SIG-M5 treated with dmso at 0.1 percent for 504 hours (cell line): ENCODE data around the gene SRRM4.

Source experiments
- DNase-seq: peaks from one replicate; lab custom pipeline; 2025; ENCODE audit not compliant: unreplicated experiment; lab: John Stamatoyannopoulos, UW

SRRM4 gene

DNA sequence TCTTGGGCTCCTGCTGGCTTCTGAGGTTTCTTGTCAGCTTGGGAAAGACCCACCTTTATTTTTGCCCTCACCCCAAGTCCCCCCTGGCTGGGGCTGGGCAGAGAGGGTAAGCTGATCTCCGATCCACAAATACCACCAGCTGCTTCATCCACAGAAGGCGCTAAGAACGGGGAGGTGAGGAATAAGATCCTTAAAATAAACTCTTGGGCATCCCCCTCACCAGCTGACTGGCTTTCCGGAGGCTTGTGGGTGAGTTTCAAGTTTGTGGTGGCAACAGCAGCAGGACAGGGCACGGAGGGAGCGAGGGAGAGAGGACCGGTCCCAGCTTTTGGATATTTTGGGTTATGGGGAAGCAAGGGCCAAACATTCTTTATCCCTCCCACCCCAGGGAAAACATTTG, 176.6 kb downstream of the SRRM4 start:
- DNase-seq, result no peak

DNA sequence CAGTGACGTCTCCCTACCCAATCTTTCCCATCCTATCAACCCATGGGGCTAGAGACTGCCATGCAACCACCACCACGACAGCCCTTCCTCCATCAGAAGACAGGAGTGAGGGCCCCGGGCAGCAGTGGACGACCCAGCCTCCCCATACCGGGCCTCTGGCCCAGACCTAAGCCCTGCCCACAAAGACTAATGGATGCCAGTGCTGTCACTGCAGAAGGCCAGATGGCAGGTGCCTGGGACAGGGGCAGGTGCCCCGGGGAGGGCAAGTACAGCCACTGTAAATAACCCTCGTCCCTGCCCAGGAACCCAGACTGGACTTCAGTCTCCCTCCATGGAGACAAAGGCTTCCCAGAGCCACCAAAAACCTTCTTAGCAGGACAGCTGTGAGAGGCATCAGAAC, 177.1 kb downstream of the SRRM4 start:
- no peak for DNase-seq

GRCh38 chr12:119159844-119160243, 178.5 kb downstream of the SRRM4 start:
- no peak for DNase-seq

- DNase-seq, result no peak
Observed at GRCh38 chr12:119167902-119168301, 186.6 kb downstream of the SRRM4 start.

GRCh38 chr12:119168721-119169120, 187.4 kb downstream of the SRRM4 start:
- no peak for DNase-seq

DNA sequence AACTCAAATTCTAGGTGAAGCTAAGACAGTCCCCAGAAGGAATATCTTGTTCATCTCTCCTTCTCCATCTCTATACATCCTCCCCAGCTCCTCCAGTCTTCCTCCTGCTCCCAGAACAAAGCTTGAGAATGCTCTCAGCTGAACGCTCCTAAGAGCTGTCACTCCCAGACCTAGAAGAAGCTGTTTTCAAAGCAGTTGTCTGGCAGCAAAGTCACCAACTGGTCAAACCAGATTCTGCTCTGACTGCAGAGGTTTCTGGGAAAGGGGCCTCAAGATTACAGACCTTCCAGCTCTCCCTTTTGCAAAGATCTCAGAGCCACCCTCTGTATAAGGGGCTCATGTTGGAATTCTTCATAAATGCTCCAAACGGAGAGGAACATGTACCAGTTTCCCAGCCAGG, 187.8 kb downstream of the SRRM4 start:
- DNase-seq, result peak; percentile 11

DNA sequence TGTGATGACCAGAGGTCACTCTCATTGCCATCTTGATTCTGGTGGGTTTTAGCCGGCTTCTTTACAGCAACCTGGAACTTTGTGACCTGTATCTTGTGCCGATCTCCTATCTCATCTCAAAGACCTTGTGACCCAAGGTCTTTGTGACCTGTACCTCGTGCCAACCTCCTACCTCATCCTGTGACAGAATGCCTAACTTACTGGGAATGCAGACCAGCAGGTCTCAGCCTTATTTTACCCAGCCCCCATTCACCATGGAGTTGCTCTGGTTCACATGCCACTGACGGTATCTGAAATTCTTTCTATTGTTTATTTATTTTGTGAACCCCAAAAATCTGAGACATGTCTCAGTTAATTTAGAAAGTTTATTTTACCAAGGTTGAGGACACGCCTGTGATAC, 189.9 kb downstream of the SRRM4 start:
- DNase-seq, result no peak

- no peak for DNase-seq
Observed at GRCh38 chr12:119171691-119172425, 190.5 kb downstream of the SRRM4 start.

GRCh38 chr12:119175081-119175480, 193.7 kb downstream of the SRRM4 start:
- no peak for DNase-seq

DNA sequence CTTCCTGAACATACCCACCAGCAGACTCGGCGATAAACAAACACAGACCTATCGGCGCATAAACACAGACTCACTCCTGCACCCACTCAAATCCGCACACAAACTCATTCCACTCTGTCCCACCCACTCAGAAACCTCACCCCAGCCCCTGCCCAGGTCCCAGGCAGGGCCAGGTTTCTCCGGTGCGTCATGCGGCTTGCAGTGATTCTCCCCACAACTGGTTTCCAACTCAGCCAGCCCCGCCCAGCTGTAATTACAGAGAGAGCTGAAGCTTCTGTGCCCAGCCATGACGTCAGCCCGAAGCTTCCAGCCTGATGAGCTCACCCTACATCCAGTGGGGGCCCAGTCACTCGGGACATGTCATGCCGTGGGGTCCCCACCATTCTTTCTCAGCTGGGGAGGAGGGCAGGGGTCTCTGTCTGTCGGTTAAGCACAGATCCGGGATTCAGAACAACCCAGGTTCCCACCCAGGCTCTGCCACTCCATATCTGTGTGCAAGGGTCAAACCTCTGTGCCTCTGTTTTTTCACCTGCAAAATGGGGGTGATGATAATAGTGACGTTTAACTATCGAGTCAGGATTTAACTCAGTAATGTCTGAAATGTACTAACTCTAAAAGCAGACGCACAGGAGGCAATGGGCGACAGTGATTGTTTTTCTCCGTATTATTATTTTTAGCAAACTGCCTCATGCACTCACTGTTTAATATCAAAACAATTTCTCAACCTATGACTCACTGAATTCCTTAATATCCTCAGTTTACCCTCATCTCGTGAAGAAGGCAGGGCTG, 195.1 kb downstream of the SRRM4 start:
- DNase-seq, result peak; percentile 9

DNA sequence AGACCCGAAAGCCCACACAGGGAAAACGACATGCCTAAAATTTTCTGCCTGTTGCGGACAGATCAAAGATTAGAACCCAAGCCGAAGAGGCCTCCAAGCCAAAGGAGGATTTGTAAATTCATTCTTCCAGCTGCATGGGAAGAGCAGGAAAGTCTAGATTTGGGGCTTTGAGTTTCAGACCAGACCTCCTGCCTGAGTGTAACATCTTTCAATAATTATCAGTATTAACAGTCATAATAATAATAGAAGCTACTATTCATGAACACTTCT, 195.7 kb downstream of the SRRM4 start:
- no peak for DNase-seq

DNA sequence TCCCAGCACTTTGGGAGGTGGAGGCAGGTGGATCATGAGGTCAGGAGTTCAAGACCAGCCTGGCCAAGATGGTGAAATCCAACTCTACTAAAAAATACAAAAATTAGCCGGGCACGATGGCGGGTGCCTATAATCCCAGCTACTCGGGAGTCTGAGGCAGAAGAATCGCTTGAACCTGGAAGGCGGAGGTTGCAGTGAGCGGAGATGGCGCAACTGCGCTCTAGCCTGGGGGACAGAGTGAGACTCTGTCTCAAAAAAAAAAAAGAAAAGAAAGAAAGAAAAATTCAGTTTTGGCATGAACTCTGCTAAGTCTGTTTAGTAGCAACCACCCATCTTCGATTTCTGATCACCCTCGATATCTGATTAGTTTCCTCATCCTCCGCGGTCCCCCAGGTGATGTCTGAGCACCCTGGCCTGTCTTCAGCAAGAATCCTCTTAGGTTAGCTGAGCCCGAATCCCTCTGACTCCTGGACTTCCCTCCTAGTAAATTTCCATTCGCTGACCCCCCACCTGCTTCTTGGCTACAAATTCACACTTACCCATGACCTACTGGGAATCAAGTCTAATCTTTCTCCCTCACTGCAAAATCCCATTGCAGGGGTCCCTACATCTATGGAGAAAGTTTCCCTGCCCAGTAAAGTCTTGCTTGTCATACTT, 196.5 kb downstream of the SRRM4 start:
- no peak for DNase-seq

DNA sequence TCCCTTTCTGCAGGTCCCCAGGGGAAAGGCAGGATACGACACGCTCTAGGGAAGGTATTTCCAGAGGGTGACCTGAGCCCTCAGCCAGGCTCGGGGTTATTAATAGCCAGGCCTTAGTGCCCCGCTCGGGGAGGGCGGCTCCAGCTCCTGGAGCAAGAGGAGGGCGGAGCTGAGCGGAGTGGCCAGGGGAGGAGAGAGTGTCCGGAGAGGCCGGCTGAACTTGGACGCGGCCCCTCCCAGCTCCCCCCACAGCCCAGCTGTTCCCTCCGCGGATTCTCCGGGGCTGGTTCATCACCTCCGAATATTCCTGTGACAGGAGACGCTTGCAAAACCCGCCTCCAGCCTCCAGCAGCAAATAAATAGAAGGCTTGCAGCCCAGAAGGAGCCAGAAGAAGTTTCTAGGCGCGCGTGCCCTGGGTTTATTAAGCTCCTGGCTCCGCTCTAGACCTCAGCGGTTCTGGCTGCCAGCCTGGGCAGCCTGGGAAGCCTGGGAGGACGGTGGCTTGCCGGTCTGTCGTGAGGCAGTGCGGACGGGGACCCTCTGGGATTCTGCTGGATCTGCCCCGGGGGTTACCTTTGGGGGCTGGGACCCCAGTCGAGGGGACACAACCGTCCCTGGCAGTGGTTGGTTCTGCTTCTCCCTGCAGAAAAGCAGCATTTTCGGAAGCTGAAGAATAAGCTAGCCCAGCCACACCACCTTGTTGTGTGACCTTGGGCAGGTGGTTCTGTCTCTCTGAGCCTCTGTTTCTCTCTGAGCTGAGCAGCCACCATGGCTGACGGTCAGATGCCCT, 197.4 kb downstream of the SRRM4 start, which contains the start of gene HSPB8:
Gene HSPB8, plus strand, starts transcription at position 388 of the 791 bp plus-strand sequence. Its CDS starts 382 bp downstream, at position 770.
- DNase-seq, result no peak

GRCh38 chr12:119179335-119180021, 198.1 kb downstream of the SRRM4 start:
- DNase-seq, result peak; percentile 28

GRCh38 chr12:119180380-119181040, 199.2 kb downstream of the SRRM4 start:
- DNase-seq, result no peak

- no peak for DNase-seq
Observed at GRCh38 chr12:119181202-119181601, 199.9 kb downstream of the SRRM4 start.

- no peak for DNase-seq
Observed at GRCh38 chr12:119181944-119182343, 200.6 kb downstream of the SRRM4 start.

- DNase-seq, result no peak
Observed at GRCh38 chr12:119182701-119183493, 201.6 kb downstream of the SRRM4 start.

- DNase-seq, result no peak
Observed at GRCh38 chr12:119183942-119184695, 202.8 kb downstream of the SRRM4 start.
